ENCODE measurements around the gene ZNF232. TPM values are rescaled to one million over a fixed set of nuclear protein-coding genes. Genes with fewer than 3 reads are reported as not detected.
"Not testable (repeated sequence)": the region's sequence is repeated elsewhere in the genome, so short reads cannot be mapped to it uniquely, and the experiment has no call there.

The ZNF232 gene
- total RNA-seq, 4 donors from 2014 or later, result 10.5 to 22.9 (median 14.7) TPM

DNA sequence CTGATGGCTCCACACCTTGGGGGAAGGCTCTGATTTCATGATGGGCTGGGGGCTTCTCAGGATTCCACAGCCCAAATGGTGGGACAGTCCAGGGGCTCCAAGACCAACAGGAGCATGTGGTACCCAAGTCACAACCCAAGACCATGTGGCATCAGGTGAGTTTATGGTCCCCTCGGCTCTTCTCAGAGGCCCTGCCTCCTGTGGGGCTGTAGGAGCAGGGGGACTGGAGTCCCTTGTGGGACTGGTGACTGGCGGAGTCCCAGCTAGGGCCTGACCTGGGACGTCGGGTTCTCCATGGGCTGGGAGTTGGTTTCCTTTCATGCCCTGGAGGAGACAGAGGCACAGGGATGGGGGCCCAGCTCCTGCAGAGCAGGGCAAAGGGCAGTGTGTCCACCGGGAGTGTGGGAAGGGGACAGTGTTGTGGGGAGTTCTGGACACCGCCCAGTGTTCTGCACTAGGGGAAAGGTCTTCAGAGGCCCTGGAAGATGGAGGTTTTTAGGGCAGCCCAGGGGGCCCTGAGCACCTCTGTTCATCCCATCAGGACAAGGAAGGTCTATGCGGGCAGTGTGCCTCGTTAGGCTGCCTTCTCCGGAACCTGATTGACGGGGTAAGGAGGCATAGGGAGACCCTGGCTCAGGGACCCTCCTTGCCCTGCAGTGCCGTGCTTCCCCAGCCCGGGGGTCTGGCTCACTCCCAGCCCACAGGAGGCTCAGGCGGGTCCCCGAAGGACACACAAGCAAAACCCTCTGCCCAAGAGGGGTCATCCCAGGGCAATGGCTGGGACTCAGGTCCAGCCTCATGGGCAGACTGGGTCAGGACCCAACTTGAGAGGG lies 25.1 kb upstream of the ZNF232 start:
- H3K4me3 ChIP-seq, H3K36me3 ChIP-seq, H3K9me3 ChIP-seq, H3K27ac ChIP-seq, H3K27me3 ChIP-seq, ATAC-seq, H3K4me1 ChIP-seq: not testable (repeated sequence)
- no CpG with 5 or more reads among the region's 14 CpGs for WGBS, 2 donors (ENCODE audit: low coverage in 1 of 2)

DNA sequence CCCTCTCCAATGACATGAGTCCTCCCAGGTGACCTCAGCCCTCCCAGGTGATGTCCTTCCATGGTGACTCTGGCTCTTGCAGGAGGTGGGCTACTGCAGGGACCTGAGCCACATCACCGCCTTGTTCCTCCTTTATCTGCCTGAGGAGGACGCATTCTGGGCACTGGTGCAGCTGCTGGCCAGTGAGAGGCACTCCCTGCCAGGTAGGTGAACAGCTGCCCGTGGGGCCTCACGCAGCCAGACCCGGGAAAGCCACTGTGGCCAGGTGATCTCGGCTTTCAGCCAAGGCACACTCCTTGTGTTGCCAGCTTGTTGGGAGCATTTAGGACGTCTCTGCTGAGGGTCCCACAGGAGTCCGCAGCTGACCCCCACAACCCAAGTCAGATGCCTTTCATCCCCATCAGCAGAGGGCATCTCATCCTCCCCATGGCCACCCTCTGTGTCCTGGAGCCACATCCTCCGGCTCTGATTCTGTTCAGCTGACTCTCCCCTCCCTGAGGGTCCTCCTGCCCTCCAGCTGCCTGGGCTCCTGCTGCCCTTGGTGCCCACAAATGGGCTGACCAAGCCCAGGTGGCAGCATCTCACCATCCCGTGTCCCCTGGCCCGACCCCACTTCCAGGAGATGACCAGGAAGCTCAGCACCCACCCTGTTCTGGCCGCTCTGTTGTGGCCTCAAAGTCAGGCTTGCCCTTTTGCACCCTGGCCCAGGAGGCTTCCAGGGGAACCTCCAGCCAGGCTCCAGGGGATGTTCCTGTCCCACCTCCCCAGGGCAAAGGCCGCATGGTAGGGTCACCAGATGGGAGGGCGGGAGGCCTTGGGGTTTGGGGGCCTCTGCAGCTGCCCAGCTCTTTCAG lies 24.3 kb upstream of the ZNF232 start:
- H3K4me3 ChIP-seq, result no peak overlapping the region
- H3K4me1 ChIP-seq, result no peaks in the 10 kb centered on the region
- WGBS, 2 donors (ENCODE audit: low coverage in 1 of 2), result 86% methylated on average over 2 to 5 of the region's 14 CpGs
- no peaks in the 10 kb centered on the region for H3K9me3 ChIP-seq
- no peaks in the 10 kb centered on the region for H3K36me3 ChIP-seq
- TF ChIP-seq POLR2AphosphoS5 (IDR thresholded peaks at IDR 0.05) (no peak), POLR2A (IDR thresholded peaks at IDR 0.05) (no peak), EP300 (IDR thresholded peaks at IDR 0.05) (no peak)
- TF ChIP-seq, protein P1, sequence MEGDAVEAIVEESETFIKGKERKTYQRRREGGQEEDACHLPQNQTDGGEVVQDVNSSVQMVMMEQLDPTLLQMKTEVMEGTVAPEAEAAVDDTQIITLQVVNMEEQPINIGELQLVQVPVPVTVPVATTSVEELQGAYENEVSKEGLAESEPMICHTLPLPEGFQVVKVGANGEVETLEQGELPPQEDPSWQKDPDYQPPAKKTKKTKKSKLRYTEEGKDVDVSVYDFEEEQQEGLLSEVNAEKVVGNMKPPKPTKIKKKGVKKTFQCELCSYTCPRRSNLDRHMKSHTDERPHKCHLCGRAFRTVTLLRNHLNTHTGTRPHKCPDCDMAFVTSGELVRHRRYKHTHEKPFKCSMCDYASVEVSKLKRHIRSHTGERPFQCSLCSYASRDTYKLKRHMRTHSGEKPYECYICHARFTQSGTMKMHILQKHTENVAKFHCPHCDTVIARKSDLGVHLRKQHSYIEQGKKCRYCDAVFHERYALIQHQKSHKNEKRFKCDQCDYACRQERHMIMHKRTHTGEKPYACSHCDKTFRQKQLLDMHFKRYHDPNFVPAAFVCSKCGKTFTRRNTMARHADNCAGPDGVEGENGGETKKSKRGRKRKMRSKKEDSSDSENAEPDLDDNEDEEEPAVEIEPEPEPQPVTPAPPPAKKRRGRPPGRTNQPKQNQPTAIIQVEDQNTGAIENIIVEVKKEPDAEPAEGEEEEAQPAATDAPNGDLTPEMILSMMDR (IDR thresholded peaks at IDR 0.05), result no peak
- no peak overlapping the region for H3K27ac ChIP-seq
- ATAC-seq, result no peak
- no peaks in the 10 kb centered on the region for H3K27me3 ChIP-seq

DNA sequence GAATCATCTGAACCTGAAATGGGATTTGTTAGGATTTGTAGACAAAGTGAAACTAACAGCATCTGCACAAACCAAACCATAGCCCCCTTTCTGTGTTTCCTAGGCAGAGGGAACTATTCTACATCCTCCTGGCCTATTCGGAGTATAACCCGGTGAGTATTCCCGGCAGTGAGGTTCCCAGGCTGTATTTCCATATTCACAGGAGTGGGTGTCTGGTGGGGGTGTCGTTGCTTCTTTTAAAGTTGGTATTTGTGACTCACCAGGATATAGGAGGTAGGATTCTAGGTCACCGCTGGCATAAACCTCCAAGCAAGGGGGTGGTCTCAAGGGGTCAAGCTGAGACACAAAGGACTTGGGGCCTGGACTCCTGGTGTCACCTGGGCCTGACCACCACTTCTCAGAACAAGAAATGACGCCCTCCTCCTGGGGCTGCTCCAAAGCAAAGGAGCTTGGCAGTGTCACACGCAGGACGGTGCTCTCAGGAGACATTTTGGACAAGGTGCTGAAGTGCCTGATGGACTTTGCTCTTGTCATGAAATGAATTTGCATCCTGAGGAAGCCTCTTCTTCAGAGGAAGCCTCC lies 23.5 kb upstream of the ZNF232 start:
- H3K27ac ChIP-seq, H3K36me3 ChIP-seq, H3K9me3 ChIP-seq, H3K27me3 ChIP-seq, H3K4me1 ChIP-seq, ATAC-seq, H3K4me3 ChIP-seq: not testable (repeated sequence)
- WGBS, 2 donors (ENCODE audit: low coverage in 1 of 2), result 74 to 86% methylated on average over 4 to 5 of the region's 8 CpGs

DNA sequence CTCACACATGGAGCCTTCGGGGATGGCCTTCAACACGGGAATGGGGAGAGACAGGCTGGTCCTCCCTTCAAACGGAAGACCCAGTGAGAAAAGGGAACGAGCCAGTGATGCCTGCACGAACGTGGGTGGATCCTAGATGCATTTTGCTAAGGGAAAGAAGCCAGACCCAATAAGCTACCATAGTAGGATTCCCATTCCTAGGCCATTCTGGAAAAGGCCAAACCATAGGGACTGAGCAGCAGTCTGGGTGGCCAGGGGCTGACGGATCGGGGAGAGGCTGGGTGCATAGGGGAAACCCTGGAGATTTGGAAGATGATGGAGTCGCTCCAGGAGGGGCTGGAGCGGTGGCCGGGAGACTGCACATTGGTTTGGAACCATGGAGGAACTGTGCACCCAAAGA lies 22.9 kb upstream of the ZNF232 start:
- H3K4me1 ChIP-seq, H3K4me3 ChIP-seq, H3K27ac ChIP-seq, H3K36me3 ChIP-seq, H3K9me3 ChIP-seq, ATAC-seq, H3K27me3 ChIP-seq: not testable (repeated sequence)
- 81 to 90% methylated on average over 9 to 11 of the region's 11 CpGs for WGBS, 2 donors (ENCODE audit: low coverage in 1 of 2)

DNA sequence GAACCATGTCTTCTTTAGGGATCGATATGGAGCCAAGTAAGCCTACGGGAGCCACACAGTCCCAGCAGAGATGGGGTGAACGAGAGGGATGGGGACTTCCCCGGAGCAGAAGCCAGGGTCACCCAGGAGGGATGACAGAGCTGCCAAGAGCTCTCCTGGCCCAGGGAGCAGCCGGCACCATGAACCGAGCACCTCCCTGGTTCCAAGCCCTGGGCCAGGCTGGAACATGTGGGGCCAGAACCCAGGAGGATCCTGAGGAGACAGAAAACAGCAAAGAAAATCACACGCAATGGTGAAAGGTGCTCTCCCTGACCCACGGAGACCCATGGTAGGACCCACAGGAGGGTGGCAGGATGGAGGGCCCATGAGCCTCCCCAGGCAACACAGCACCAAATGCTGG lies 22.3 kb upstream of the ZNF232 start:
- not testable (repeated sequence) for H3K27ac ChIP-seq, H3K27me3 ChIP-seq, ATAC-seq, H3K36me3 ChIP-seq, H3K4me1 ChIP-seq, H3K4me3 ChIP-seq, H3K9me3 ChIP-seq
- WGBS, 2 donors (ENCODE audit: low coverage in 1 of 2), result 80 to 100% methylated on average over 1 of the region's 8 CpGs

DNA sequence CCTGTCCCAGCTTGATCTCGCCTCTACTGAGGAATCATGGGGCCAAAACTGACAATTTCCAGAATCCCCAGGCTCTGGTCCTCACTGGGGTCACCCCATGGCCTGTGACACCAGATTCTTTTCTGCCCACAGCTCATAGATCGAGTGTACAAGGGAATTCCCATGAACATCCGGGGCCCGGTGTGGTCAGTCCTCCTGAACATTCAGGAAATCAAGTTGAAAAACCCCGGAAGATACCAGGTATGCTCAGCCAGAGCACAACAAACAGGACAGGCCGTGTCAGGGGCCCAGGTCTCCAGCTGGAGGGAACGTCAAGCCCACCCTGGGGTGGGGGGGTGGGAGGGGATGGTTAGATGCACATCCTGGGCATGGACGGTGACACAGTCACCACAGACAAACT lies 21.6 kb upstream of the ZNF232 start:
- no peak for ATAC-seq
- H3K36me3 ChIP-seq, result no peaks in the 10 kb centered on the region
- TF ChIP-seq POLR2A (IDR thresholded peaks at IDR 0.05), result no peak
- TF ChIP-seq, protein P1 (IDR thresholded peaks at IDR 0.05), result no peak
- no peak for TF ChIP-seq EP300 (IDR thresholded peaks at IDR 0.05)
- TF ChIP-seq POLR2AphosphoS5 (IDR thresholded peaks at IDR 0.05), result no peak

DNA sequence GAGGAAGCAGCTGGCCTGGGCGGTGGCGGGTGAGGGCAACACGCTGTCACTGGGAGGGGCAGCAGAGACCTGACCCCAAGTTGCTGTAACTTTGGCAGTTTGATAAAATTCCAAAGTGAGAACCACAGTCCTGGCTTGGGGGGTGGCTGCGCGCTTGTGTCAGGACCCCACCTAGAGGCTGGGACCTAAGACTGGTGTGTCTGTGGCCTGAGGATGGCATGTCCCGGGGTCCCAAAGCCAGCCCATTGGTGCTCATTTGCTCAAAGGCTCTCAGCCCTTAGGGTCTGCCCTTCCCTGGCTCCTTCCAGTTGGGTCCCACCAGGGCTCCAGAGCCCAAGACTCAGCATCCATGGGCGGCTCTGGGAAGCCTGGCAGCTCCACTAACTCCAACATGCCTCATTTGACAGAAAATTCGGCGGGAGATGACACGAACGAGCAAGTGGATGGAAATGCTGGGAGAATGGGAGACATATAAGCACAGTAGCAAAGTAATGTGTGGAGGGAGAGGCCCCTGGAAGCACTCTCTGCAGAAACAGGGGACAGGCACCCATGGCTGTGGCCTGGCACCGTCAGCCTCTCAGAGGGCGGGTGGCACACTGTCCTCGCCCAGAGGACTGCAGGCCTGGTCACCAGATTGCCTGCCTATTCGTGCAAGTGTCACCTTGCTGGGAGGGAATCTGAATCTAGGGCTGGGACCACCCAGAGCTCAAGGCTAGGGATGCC lies 21.0 kb upstream of the ZNF232 start:
- not testable (repeated sequence) for ATAC-seq, H3K4me1 ChIP-seq, H3K9me3 ChIP-seq, H3K4me3 ChIP-seq, H3K27ac ChIP-seq, H3K36me3 ChIP-seq, H3K27me3 ChIP-seq
- 89% methylated on average over 8 of the region's 15 CpGs; no CpG with 5 or more reads in 1 of the 2 donors for WGBS, 2 donors (ENCODE audit: low coverage in 1 of 2)

More for the DNA sequence above, 21.6 kb upstream of the ZNF232 start:
- WGBS, 2 donors (ENCODE audit: low coverage in 1 of 2), result 40% methylated on average over 1 of the region's 8 CpGs; no CpG with 5 or more reads in 1 of the 2 donors
- no peak overlapping the region for H3K27ac ChIP-seq
- H3K4me3 ChIP-seq, result no peak overlapping the region
- H3K9me3 ChIP-seq, result no peaks in the 10 kb centered on the region
- no peaks in the 10 kb centered on the region for H3K4me1 ChIP-seq
- H3K27me3 ChIP-seq, result no peaks in the 10 kb centered on the region

DNA sequence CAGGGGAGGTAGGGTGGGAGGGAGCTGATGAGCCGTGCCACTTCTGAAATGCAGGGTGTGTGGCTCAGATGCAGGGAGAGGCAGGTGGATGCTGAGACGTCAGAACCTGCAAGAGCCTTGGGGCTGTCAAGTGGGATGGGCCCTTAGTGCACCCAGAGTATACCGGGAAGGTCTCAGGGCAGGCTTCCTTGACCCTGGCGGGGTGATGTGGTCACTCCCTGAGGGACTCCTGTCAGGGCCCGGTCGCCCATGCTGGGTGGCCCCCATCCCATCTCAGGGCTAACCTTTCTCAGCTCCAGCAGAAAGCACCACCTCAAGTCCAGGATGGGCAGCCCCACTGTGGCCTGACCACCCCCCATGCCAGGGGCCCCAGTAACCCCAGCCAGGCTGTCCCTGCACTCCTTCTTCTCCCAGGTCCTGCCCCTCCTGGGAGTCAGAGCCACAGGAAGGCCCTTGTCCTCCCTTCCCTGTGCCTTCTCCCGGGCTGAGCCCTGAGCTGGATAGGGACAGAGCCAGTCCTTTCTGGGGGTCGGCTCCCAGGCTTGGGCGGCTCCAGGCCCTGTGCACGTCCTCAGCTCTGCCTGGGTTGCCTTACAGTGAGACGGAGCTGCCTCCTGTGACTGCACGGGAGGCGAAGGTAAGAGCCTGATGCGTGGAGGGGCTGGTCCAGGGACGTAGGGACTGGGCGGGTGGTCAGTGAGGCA lies 20.3 kb upstream of the ZNF232 start:
- H3K4me1 ChIP-seq, H3K9me3 ChIP-seq, ATAC-seq, H3K36me3 ChIP-seq, H3K27me3 ChIP-seq, H3K4me3 ChIP-seq, H3K27ac ChIP-seq: not testable (repeated sequence)
- WGBS, 2 donors (ENCODE audit: low coverage in 1 of 2), result 20 to 50% methylated on average over 1 to 2 of the region's 16 CpGs

All from gastroesophageal sphincter (tissue), 4 donors.